Gastroesophageal sphincter (tissue), 3 donors: ENCODE results near the gene CHAC1.

Source experiments
- POLR2AphosphoS5 ChIP-seq: sonication (generic); formaldehyde crosslinking; IDR thresholded peaks from one replicate; pipeline ENCODE4 v1.6.1; 2017; ENCODE audit warnings: antibody characterized with exemption
- TF ChIP-seq, protein P1 (sequence below), 4 experiments: fragments of 200-600 bp in 2 of 4; fragments of 450-650 bp in 2 of 4; sonication (generic) in 1 of 4; IDR thresholded peaks; one replicate each; pipeline ENCODE4 v1.5.1; 2017 to 2019; ENCODE audit warnings: antibody characterized with exemption in 4 of 4, mild to moderate bottlenecking in 2 of 4, moderate library complexity in 2 of 4

- TF ChIP-seq POLR2AphosphoS5 = peak; percentile 31
- TF ChIP-seq, protein P1, sequence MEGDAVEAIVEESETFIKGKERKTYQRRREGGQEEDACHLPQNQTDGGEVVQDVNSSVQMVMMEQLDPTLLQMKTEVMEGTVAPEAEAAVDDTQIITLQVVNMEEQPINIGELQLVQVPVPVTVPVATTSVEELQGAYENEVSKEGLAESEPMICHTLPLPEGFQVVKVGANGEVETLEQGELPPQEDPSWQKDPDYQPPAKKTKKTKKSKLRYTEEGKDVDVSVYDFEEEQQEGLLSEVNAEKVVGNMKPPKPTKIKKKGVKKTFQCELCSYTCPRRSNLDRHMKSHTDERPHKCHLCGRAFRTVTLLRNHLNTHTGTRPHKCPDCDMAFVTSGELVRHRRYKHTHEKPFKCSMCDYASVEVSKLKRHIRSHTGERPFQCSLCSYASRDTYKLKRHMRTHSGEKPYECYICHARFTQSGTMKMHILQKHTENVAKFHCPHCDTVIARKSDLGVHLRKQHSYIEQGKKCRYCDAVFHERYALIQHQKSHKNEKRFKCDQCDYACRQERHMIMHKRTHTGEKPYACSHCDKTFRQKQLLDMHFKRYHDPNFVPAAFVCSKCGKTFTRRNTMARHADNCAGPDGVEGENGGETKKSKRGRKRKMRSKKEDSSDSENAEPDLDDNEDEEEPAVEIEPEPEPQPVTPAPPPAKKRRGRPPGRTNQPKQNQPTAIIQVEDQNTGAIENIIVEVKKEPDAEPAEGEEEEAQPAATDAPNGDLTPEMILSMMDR (IDR thresholded peaks at IDR 0.05) = no peak
Measured at GRCh38 chr15:40928821-40929659, 24.2 kb upstream of the CHAC1 start, which contains the start of gene DLL4.
